Suprapubic skin (tissue), 4 donors: Measurements from ENCODE around the gene ITGA1.

ENCODE experiments used
- EP300 ChIP-seq: sonication (generic); formaldehyde crosslinking; IDR thresholded peaks from one replicate; pipeline ENCODE4 v1.6.1; 2017; ENCODE audit warnings: antibody characterized with exemption
- POLR2A ChIP-seq, 2 donors: fragments of 450-650 bp; IDR thresholded peaks; one replicate each; pipeline ENCODE4 v1.6.1; 2017; ENCODE audit warnings: antibody characterized with exemption in 2 of 2, mild to moderate bottlenecking in 2 of 2, moderate library complexity in 2 of 2
- POLR2AphosphoS5 ChIP-seq, 3 donors: sonication (generic); formaldehyde crosslinking; IDR thresholded peaks; one replicate each; pipeline ENCODE4 v1.6.1; 2017; ENCODE audit warnings: antibody characterized with exemption in 3 of 3
- TF ChIP-seq, protein P1 (sequence below), 2 donors: fragments of 200-600 bp in 1 of 2; fragments of 450-650 bp in 1 of 2; sonication (generic) in 1 of 2; IDR thresholded peaks; one replicate each; pipeline ENCODE4 v1.5.1; 2016 to 2019; ENCODE audit warnings: antibody characterized with exemption in 2 of 2, mild to moderate bottlenecking in 1 of 2, moderate library complexity in 1 of 2

GRCh38 chr5:52779213-52779612, 8.5 kb upstream of the ITGA1 start:
- TF ChIP-seq, protein P1, sequence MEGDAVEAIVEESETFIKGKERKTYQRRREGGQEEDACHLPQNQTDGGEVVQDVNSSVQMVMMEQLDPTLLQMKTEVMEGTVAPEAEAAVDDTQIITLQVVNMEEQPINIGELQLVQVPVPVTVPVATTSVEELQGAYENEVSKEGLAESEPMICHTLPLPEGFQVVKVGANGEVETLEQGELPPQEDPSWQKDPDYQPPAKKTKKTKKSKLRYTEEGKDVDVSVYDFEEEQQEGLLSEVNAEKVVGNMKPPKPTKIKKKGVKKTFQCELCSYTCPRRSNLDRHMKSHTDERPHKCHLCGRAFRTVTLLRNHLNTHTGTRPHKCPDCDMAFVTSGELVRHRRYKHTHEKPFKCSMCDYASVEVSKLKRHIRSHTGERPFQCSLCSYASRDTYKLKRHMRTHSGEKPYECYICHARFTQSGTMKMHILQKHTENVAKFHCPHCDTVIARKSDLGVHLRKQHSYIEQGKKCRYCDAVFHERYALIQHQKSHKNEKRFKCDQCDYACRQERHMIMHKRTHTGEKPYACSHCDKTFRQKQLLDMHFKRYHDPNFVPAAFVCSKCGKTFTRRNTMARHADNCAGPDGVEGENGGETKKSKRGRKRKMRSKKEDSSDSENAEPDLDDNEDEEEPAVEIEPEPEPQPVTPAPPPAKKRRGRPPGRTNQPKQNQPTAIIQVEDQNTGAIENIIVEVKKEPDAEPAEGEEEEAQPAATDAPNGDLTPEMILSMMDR (IDR thresholded peaks at IDR 0.05) = no peak
- TF ChIP-seq POLR2AphosphoS5 (IDR thresholded peaks at IDR 0.05) (no peak), POLR2A (IDR thresholded peaks at IDR 0.05) (no peak), EP300 (no peak)
